Suprapubic skin (tissue), 4 donors: Measurements from ENCODE around the gene DHCR7.

Experiments used
- CTCF ChIP-seq, 2 donors: fragments of 200-600 bp in 1 of 2; fragments of 450-650 bp in 1 of 2; sonication (generic) in 1 of 2; IDR thresholded peaks; one replicate each; pipeline ENCODE4 v1.5.1; 2016 to 2019; ENCODE audit warnings: antibody characterized with exemption in 2 of 2, mild to moderate bottlenecking in 1 of 2, moderate library complexity in 1 of 2
- EP300 ChIP-seq: sonication (generic); formaldehyde crosslinking; IDR thresholded peaks from one replicate; pipeline ENCODE4 v1.6.1; 2017; ENCODE audit warnings: antibody characterized with exemption
- POLR2A ChIP-seq, 2 donors: fragments of 450-650 bp; IDR thresholded peaks; one replicate each; pipeline ENCODE4 v1.6.1; 2017; ENCODE audit warnings: antibody characterized with exemption in 2 of 2, mild to moderate bottlenecking in 2 of 2, moderate library complexity in 2 of 2
- POLR2AphosphoS5 ChIP-seq, 3 donors: sonication (generic); formaldehyde crosslinking; IDR thresholded peaks; one replicate each; pipeline ENCODE4 v1.6.1; 2017; ENCODE audit warnings: antibody characterized with exemption in 3 of 3

- TF ChIP-seq CTCF (IDR thresholded peaks at IDR 0.05) (no peak), POLR2A (IDR thresholded peaks at IDR 0.05) (no peak), POLR2AphosphoS5 (IDR thresholded peaks at IDR 0.05) (no peak), EP300 (no peak)
Measured at GRCh38 chr11:71456294-71456693, 8.1 kb upstream of the DHCR7 start.
